ENCODE measurements around the gene LHPP.

DNA sequence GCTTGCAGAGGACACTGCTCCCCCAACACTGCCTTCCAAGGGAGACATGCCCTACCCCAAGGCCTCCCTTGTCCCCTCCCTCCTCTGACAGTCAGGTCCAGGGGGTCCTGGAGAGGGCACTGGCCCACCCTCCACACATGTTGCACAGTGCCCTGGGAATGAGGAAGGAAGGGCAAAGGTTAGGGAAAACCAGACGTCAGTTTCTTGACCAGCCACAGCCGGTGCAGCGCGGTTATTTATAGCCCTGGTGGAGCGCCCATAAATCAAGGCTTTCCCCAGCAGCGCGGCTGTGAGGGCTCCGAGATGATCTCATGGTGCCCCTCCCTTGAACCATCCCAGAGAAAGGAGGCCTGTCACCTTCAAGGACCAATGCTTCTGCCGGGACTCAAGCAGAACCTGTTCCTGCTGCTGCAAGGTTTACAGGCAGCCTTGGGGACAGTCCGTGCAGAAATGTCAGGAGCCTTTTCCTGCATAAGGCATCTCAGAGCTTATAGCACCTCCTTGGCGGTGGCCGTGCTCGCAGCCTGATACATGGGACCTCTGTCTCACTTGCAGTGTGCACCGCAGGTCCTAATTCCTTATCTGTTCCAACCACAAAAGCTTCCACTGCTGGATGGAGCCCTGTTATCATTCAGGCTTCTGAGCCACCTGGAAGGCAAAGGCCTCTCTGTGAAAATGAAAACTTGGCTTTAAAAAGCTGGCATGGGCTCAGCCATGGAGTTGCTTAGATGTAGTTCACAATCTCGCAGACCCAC lies 127.3 kb downstream of the LHPP start:
- TF ChIP-seq, protein P1, sequence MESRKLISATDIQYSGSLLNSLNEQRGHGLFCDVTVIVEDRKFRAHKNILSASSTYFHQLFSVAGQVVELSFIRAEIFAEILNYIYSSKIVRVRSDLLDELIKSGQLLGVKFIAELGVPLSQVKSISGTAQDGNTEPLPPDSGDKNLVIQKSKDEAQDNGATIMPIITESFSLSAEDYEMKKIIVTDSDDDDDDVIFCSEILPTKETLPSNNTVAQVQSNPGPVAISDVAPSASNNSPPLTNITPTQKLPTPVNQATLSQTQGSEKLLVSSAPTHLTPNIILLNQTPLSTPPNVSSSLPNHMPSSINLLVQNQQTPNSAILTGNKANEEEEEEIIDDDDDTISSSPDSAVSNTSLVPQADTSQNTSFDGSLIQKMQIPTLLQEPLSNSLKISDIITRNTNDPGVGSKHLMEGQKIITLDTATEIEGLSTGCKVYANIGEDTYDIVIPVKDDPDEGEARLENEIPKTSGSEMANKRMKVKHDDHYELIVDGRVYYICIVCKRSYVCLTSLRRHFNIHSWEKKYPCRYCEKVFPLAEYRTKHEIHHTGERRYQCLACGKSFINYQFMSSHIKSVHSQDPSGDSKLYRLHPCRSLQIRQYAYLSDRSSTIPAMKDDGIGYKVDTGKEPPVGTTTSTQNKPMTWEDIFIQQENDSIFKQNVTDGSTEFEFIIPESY (IDR thresholded peaks at IDR 0.05), result no peak
- TF ChIP-seq, protein P2, sequence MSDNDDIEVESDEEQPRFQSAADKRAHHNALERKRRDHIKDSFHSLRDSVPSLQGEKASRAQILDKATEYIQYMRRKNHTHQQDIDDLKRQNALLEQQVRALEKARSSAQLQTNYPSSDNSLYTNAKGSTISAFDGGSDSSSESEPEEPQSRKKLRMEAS (IDR thresholded peaks at IDR 0.05; ENCODE audit: low read depth, low read length), result no peak
- TF ChIP-seq, protein P3, sequence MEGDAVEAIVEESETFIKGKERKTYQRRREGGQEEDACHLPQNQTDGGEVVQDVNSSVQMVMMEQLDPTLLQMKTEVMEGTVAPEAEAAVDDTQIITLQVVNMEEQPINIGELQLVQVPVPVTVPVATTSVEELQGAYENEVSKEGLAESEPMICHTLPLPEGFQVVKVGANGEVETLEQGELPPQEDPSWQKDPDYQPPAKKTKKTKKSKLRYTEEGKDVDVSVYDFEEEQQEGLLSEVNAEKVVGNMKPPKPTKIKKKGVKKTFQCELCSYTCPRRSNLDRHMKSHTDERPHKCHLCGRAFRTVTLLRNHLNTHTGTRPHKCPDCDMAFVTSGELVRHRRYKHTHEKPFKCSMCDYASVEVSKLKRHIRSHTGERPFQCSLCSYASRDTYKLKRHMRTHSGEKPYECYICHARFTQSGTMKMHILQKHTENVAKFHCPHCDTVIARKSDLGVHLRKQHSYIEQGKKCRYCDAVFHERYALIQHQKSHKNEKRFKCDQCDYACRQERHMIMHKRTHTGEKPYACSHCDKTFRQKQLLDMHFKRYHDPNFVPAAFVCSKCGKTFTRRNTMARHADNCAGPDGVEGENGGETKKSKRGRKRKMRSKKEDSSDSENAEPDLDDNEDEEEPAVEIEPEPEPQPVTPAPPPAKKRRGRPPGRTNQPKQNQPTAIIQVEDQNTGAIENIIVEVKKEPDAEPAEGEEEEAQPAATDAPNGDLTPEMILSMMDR (IDR thresholded peaks at IDR 0.05 in 2 of 3, conservative IDR thresholded peaks at IDR 0.05 in 1 of 3; ENCODE audit: control insufficient read depth in 2 of 3, extremely low read depth in 1 of 3, insufficient read depth in 1 of 3, low read depth in 3 of 3, low read length in 3 of 3), result no peak
- no peak for TF ChIP-seq YY1 (IDR thresholded peaks at IDR 0.05; ENCODE audit: low read depth, low read length)
- no peak for TF ChIP-seq EZH2 (IDR thresholded peaks at IDR 0.05; ENCODE audit: borderline replicate concordance, control insufficient read depth, low read depth, low read length)
- no peak for TF ChIP-seq RELA (IDR thresholded peaks at IDR 0.05; ENCODE audit: borderline replicate concordance, partially characterized antibody)
